PFSK-1 (cell line): ENCODE measurements around the gene UNC45A.

Experiments
- FOXP2 ChIP-seq: optimal IDR thresholded peaks from 2 replicates; pipeline ENCODE3; 2011; ENCODE audit warnings: borderline replicate concordance, control low read depth, inconsistent platforms; ENCODE audit not compliant: insufficient read depth; ENCODE audit errors: extremely low read length, extremely low read depth
- POLR2AphosphoS5 ChIP-seq: IDR thresholded peaks from 2 replicates; pipeline ENCODE4 v1.6.1; 2012; ENCODE audit warnings: low read depth, mild to moderate bottlenecking, control low read depth, low read length, moderate library complexity
- REST ChIP-seq, 2 experiments: IDR thresholded peaks; 2 replicates each; pipeline versions ENCODE4 v1.6.1 to v1.8.0; 2011 to 2012; ENCODE audit warnings: low read depth in 2 of 2, low read length in 2 of 2, control low read depth in 1 of 2, inconsistent platforms in 1 of 2, mild to moderate bottlenecking in 1 of 2, moderate library complexity in 1 of 2; ENCODE audit not compliant: insufficient read depth in 1 of 2
- SIN3A ChIP-seq: IDR thresholded peaks from 2 replicates; pipeline ENCODE4 v1.6.1; 2012; ENCODE audit warnings: mild to moderate bottlenecking, low read length, moderate library complexity, borderline replicate concordance; ENCODE audit not compliant: insufficient read depth
- TAF1 ChIP-seq: IDR thresholded peaks from 2 replicates; pipeline ENCODE4 v1.6.1; 2012; ENCODE audit warnings: low read length, control low read depth, borderline replicate concordance; ENCODE audit not compliant: insufficient read depth

UNC45A gene

GRCh38 chr15:90936823-90937222 is 1.7 kb downstream of the UNC45A start:
- TF ChIP-seq TAF1 = no peak
- TF ChIP-seq REST (IDR thresholded peaks at IDR 0.05; ENCODE audit: insufficient read depth in 1 of 2, low read depth in 2 of 2, low read length in 2 of 2) = no peak
- TF ChIP-seq FOXP2 = no peak
- no peak for TF ChIP-seq SIN3A
- no peak for TF ChIP-seq POLR2AphosphoS5

- TF ChIP-seq FOXP2 (no peak), POLR2AphosphoS5 (no peak), TAF1 (no peak), REST (IDR thresholded peaks at IDR 0.05; ENCODE audit: insufficient read depth in 1 of 2, low read depth in 2 of 2, low read length in 2 of 2) (no peak), SIN3A (no peak)
Observed at GRCh38 chr15:90938261-90938660, 3.2 kb downstream of the UNC45A start.

- TF ChIP-seq SIN3A = no peak
- TF ChIP-seq FOXP2 = no peak
- no peak for TF ChIP-seq POLR2AphosphoS5
- TF ChIP-seq TAF1 = no peak
Observed at GRCh38 chr15:90939756-90940155, 4.7 kb downstream of the UNC45A start.

- TF ChIP-seq REST (IDR thresholded peaks at IDR 0.05; ENCODE audit: insufficient read depth in 1 of 2, low read depth in 2 of 2, low read length in 2 of 2) (no peak), SIN3A (no peak), POLR2AphosphoS5 (no peak), FOXP2 (no peak)
Observed at GRCh38 chr15:90941038-90941437, 6.0 kb downstream of the UNC45A start.

GRCh38 chr15:90942354-90943120 is 7.5 kb downstream of the UNC45A start:
- TF ChIP-seq REST (IDR thresholded peaks at IDR 0.05; ENCODE audit: insufficient read depth in 1 of 2, low read depth in 2 of 2, low read length in 2 of 2) (no peak), FOXP2 (no peak), SIN3A (no peak), POLR2AphosphoS5 (no peak), TAF1 (no peak)

GRCh38 chr15:90945091-90945490 is 10.0 kb downstream of the UNC45A start:
- TF ChIP-seq POLR2AphosphoS5 (no peak), FOXP2 (no peak), REST (IDR thresholded peaks at IDR 0.05; ENCODE audit: insufficient read depth in 1 of 2, low read depth in 2 of 2, low read length in 2 of 2) (no peak)
